ENCODE measurements around the gene TFB2M.
"Not testable (repeated sequence)": the region's sequence is repeated elsewhere in the genome, so short reads cannot be mapped to it uniquely, and the experiment has no call there.

TFB2M gene

GRCh38 chr1:246566128-246566812 is at the start of gene TFB2M, which contains the start of gene CNST:
TSS of gene TFB2M (minus strand) at chr1:246566261. CDS start at chr1:246566138, 123 bp downstream.
TSS of gene CNST (plus strand) at chr1:246566456. CDS start at chr1:246591563, 25,107 bp downstream.
- peak; percentile 95 for DNase-seq

GRCh38 chr1:246613096-246613758 is 47.2 kb upstream of the TFB2M start:
- no peak for DNase-seq

GRCh38 chr1:246609632-246610031 is 43.6 kb upstream of the TFB2M start:
- DNase-seq = no peak

- DNase-seq = no peak
Observed at GRCh38 chr1:246608616-246609376, 42.7 kb upstream of the TFB2M start.

- DNase-seq = no peak
Observed at GRCh38 chr1:246607462-246607861, 41.4 kb upstream of the TFB2M start.

- DNase-seq = not testable (repeated sequence)
Observed at GRCh38 chr1:246605231-246605630, 39.2 kb upstream of the TFB2M start.

- DNase-seq = no peak
Observed at GRCh38 chr1:246602194-246602593, 36.1 kb upstream of the TFB2M start.

GRCh38 chr1:246600579-246600978 is 34.5 kb upstream of the TFB2M start:
- no peak for DNase-seq

- no peak for DNase-seq
Observed at GRCh38 chr1:246599315-246599714, 33.3 kb upstream of the TFB2M start.

GRCh38 chr1:246597971-246598370 is 31.9 kb upstream of the TFB2M start:
- DNase-seq = no peak

- no peak for DNase-seq
Observed at GRCh38 chr1:246597340-246597739, 31.3 kb upstream of the TFB2M start.

GRCh38 chr1:246595146-246595545 is 29.1 kb upstream of the TFB2M start:
- no peak for DNase-seq

- no peak for DNase-seq
Observed at GRCh38 chr1:246592695-246593094, 26.6 kb upstream of the TFB2M start.

GRCh38 chr1:246591958-246592357 is 25.9 kb upstream of the TFB2M start:
- DNase-seq = no peak

GRCh38 chr1:246591504-246591903 is 25.4 kb upstream of the TFB2M start:
- no peak for DNase-seq

GRCh38 chr1:246591047-246591446 is 25.0 kb upstream of the TFB2M start:
- no peak for DNase-seq

GRCh38 chr1:246589919-246590318 is 23.9 kb upstream of the TFB2M start:
- not testable (repeated sequence) for DNase-seq

GRCh38 chr1:246588159-246588721 is 22.2 kb upstream of the TFB2M start:
- DNase-seq = no peak

- DNase-seq = no peak
Observed at GRCh38 chr1:246587606-246588005, 21.5 kb upstream of the TFB2M start.

GRCh38 chr1:246587032-246587431 is 21.0 kb upstream of the TFB2M start:
- no peak for DNase-seq

- DNase-seq = no peak
Observed at GRCh38 chr1:246583448-246584185, 17.6 kb upstream of the TFB2M start.

GRCh38 chr1:246583056-246583440 is 17.0 kb upstream of the TFB2M start:
- no peak for DNase-seq

All from stimulated activated naive CD4-positive, alpha-beta T cell treated with Interleukin-2 at 50 U/mL for 16 hours (primary cell).